ENCODE results near the gene STK10.
"Not testable (repeated sequence)": the region's sequence is repeated elsewhere in the genome, so short reads cannot be mapped to it uniquely, and the experiment has no call there.

STK10 gene

GRCh38 chr5:172188033-172188892, at the start of gene STK10:
Gene STK10 (minus strand): TSS chr5:172188224. CDS start chr5:172188042, 182 bp downstream.
- DNase-seq (ENCODE audit: low read depth) = peak; percentile 85

- DNase-seq (ENCODE audit: low read depth) = no peak
These were observed 48.1 kb upstream of the STK10 start for GRCh38 chr5:172235827-172236736.

- DNase-seq (ENCODE audit: low read depth) = peak; percentile 5
These were observed 47.2 kb upstream of the STK10 start for GRCh38 chr5:172235132-172235780.

GRCh38 chr5:172234031-172234430, 46.0 kb upstream of the STK10 start:
- no peak for DNase-seq (ENCODE audit: low read depth)

GRCh38 chr5:172229904-172230303, 41.9 kb upstream of the STK10 start:
- DNase-seq (ENCODE audit: low read depth) = no peak

- no peak for DNase-seq (ENCODE audit: low read depth)
These were observed 37.0 kb upstream of the STK10 start for GRCh38 chr5:172224996-172225395.

GRCh38 chr5:172223901-172224873, 36.2 kb upstream of the STK10 start:
- DNase-seq (ENCODE audit: low read depth) = no peak

- no peak for DNase-seq (ENCODE audit: low read depth)
These were observed 31.3 kb upstream of the STK10 start for GRCh38 chr5:172219296-172219695.

- DNase-seq (ENCODE audit: low read depth) = no peak
These were observed 28.3 kb upstream of the STK10 start for GRCh38 chr5:172216345-172216744.

- no peak for DNase-seq (ENCODE audit: low read depth)
These were observed 25.1 kb upstream of the STK10 start for GRCh38 chr5:172213126-172213525.

- DNase-seq (ENCODE audit: low read depth) = no peak
These were observed 23.7 kb upstream of the STK10 start for GRCh38 chr5:172211676-172212075.

GRCh38 chr5:172209714-172210113, 21.7 kb upstream of the STK10 start:
- DNase-seq (ENCODE audit: low read depth) = no peak

- DNase-seq (ENCODE audit: low read depth) = no peak
These were observed 19.5 kb upstream of the STK10 start for GRCh38 chr5:172207511-172207910.

- DNase-seq (ENCODE audit: low read depth) = not testable (repeated sequence)
These were observed 18.0 kb upstream of the STK10 start for GRCh38 chr5:172205984-172206383.

GRCh38 chr5:172200476-172200875, 12.5 kb upstream of the STK10 start:
- no peak for DNase-seq (ENCODE audit: low read depth)

- DNase-seq (ENCODE audit: low read depth) = no peak
These were observed 11.4 kb upstream of the STK10 start for GRCh38 chr5:172199446-172199845.

- not testable (repeated sequence) for DNase-seq (ENCODE audit: low read depth)
These were observed 9.8 kb upstream of the STK10 start for GRCh38 chr5:172197775-172198174.

- DNase-seq (ENCODE audit: low read depth) = no peak
These were observed 7.2 kb upstream of the STK10 start for GRCh38 chr5:172194985-172195774.

GRCh38 chr5:172193872-172194271, 5.8 kb upstream of the STK10 start, which contains the start of gene EFCAB9:
Gene EFCAB9 (plus strand): TSS chr5:172194172. CDS start chr5:172194173, 1 bp downstream.
- DNase-seq (ENCODE audit: low read depth) = no peak

GRCh38 chr5:172189693-172190296, 1.8 kb upstream of the STK10 start:
- DNase-seq (ENCODE audit: low read depth) = no peak

All from GM04504 (cell line).